HCT116 (cell line): ENCODE data around the gene VPS9D1. TPM values are rescaled to one million over a fixed set of nuclear protein-coding genes. Genes with fewer than 3 reads are reported as not detected.
"Not testable (repeated sequence)": the region's sequence is repeated elsewhere in the genome, so short reads cannot be mapped to it uniquely, and the experiment has no call there.

Experiments
- ATAC-seq: fragments of 200-7000 bp; cut with Tn5 transposase; 2 replicates; pipeline ENCODE4 v1.9.1; 2020; ENCODE audit warnings: mild to moderate bottlenecking, moderate library complexity
- BruUV-seq: library from RNA; stranded (reverse); fragments of 400-500 nt; replicated peaks from 2 replicates; lab custom pipeline; 2021; lab: Mats Ljungman, UMichigan
- CTCF ChIA-PET: fragments of 300-600 bp; sonication (Branson Sonifier 250); formaldehyde crosslinking; loops from one replicate; lab custom pipeline; 2021; ENCODE audit warnings: antibody characterized with exemption; lab: Charles Lee
- POLR2A ChIA-PET: fragments of 300-600, 350-600 bp; sonication (Branson Sonifier 250); formaldehyde crosslinking; loops from one replicate; lab custom pipeline; 2021; ENCODE audit warnings: antibody characterized with exemption; lab: Charles Lee
- RAD21 ChIA-PET, 2 experiments: fragments of 300-600 bp; sonication (Branson Sonifier 250); formaldehyde crosslinking; loops; one replicate each; lab custom pipeline; 2023; ENCODE audit warnings: low total read pairs in 2 of 2; ENCODE audit not compliant: uncharacterized antibody in 2 of 2, unreplicated experiment in 2 of 2, low non-redundant PET in 1 of 2; lab: Charles Lee
- DNase-seq: peaks from one replicate; pipeline ENCODE4 v3.0.0-alpha.2; 2010; ENCODE audit warnings: low read depth, low spot score
- H2AFZ ChIP-seq: fragments of 200-600 bp; shearing (Covaris generic), sonication (generic); 2 replicates; pipeline ENCODE4 v1.6.1; 2017; ENCODE audit warnings: low read depth, mixed run types, mixed read lengths, antibody characterized with exemption, low read length; ENCODE audit not compliant: poor library complexity, severe bottlenecking
- H3K27ac ChIP-seq: 2 replicates; pipeline ENCODE4 v1.5.1; 2012; ENCODE audit warnings: low read depth, low read length
- H3K27me3 ChIP-seq: fragments of 200-600 bp; sonication (generic); 2 replicates; pipeline ENCODE4 v1.6.1; 2016; ENCODE audit warnings: mixed run types, low read length, mixed read lengths; ENCODE audit not compliant: insufficient read depth
- H3K36me3 ChIP-seq, 2 experiments: fragments of 200-500 bp in 1 of 2; fragments of 200-600 bp in 1 of 2; sonication (Bioruptor generic) in 1 of 2; sonication (generic) in 1 of 2; 2 replicates each; pipeline versions ENCODE4 v1.5.1 to v1.6.1; 2014 to 2016; ENCODE audit warnings: low read length in 2 of 2, inconsistent platforms in 1 of 2, mixed read lengths in 1 of 2, mixed run types in 1 of 2; ENCODE audit not compliant: insufficient read depth in 2 of 2, control insufficient read depth in 1 of 2
- H3K4me1 ChIP-seq, 2 experiments: fragments of 200-600 bp in 1 of 2; sonication (generic) in 1 of 2; 2 replicates each; pipeline versions ENCODE4 v1.5.1 to v1.6.1; 2012 to 2017; ENCODE audit warnings: low read length in 2 of 2, inconsistent platforms in 1 of 2, mild to moderate bottlenecking in 1 of 2, mixed read lengths in 1 of 2, mixed run types in 1 of 2, moderate library complexity in 1 of 2; ENCODE audit not compliant: insufficient read depth in 2 of 2, control insufficient read depth in 1 of 2
- H3K4me2 ChIP-seq: fragments of 200-600 bp; sonication (generic); 2 replicates; pipeline ENCODE4 v1.6.1; 2017; ENCODE audit warnings: mixed run types, low read length, mixed read lengths
- H3K4me3 ChIP-seq, 2 experiments: fragments of 200-600 bp in 1 of 2; sonication (generic) in 1 of 2; replicated peaks in 1 of 2; 2 replicates each; pipeline ENCODE4 v1.5.1; 2011 to 2016; ENCODE audit warnings: low read length in 2 of 2, control low read depth in 1 of 2, low read depth in 1 of 2, mild to moderate bottlenecking in 1 of 2, mixed read lengths in 1 of 2, mixed run types in 1 of 2
- H3K79me2 ChIP-seq: fragments of 200-600 bp; sonication (generic); 2 replicates; pipeline ENCODE4 v1.6.1; 2017; ENCODE audit warnings: mild to moderate bottlenecking, mixed run types, low read length, moderate library complexity, mixed read lengths; ENCODE audit not compliant: insufficient read depth
- H3K9ac ChIP-seq: fragments of 200-600 bp; sonication (generic); 2 replicates; pipeline ENCODE4 v1.6.1; 2016; ENCODE audit warnings: low read length, mixed read lengths
- H3K9me2 ChIP-seq: fragments of 200-600 bp; sonication (generic), shearing (Covaris generic); 2 replicates; pipeline ENCODE4 v1.6.1; 2017; ENCODE audit warnings: mixed run types, mild to moderate bottlenecking, moderate library complexity; ENCODE audit not compliant: insufficient read depth
- H3K9me3 ChIP-seq, 2 experiments: fragments of 200-500 bp in 1 of 2; fragments of 200-600 bp in 1 of 2; sonication (Bioruptor generic) in 1 of 2; sonication (generic) in 1 of 2; 2 replicates each; pipeline ENCODE4 v1.6.1; 2014 to 2017; ENCODE audit warnings: low read length in 2 of 2, mixed read lengths in 2 of 2, inconsistent platforms in 1 of 2, low read depth in 1 of 2, mild to moderate bottlenecking in 1 of 2, mixed run types in 1 of 2, moderate library complexity in 1 of 2; ENCODE audit not compliant: control insufficient read depth in 1 of 2, insufficient read depth in 1 of 2
- H4K20me1 ChIP-seq: fragments of 200-600 bp; sonication (generic), shearing (Covaris generic); 2 replicates; pipeline ENCODE4 v1.6.1; 2017; ENCODE audit warnings: mixed run types, mild to moderate bottlenecking, moderate library complexity; ENCODE audit not compliant: insufficient read depth
- EGR1 ChIP-seq: IDR thresholded peaks from 2 replicates; pipeline ENCODE4 v1.6.1; 2012; ENCODE audit warnings: low read depth
- ELF1 ChIP-seq: IDR thresholded peaks from 2 replicates; pipeline ENCODE4 v1.6.1; 2012; ENCODE audit warnings: low read depth, borderline replicate concordance
- EZH2phosphoT487 ChIP-seq: fragments of 200-600 bp; IDR thresholded peaks from 2 replicates; pipeline ENCODE4 v1.6.1; 2018; ENCODE audit warnings: antibody characterized with exemption, borderline replicate concordance
- JUND ChIP-seq: IDR thresholded peaks from 2 replicates; pipeline ENCODE4 v1.6.1; 2012
- POLR2A ChIP-seq: IDR thresholded peaks from 2 replicates; pipeline ENCODE4 v1.7.0; 2011; ENCODE audit warnings: borderline replicate concordance; ENCODE audit not compliant: insufficient read depth, insufficient read length; ENCODE audit errors: extremely low read depth
- POLR2AphosphoS5 ChIP-seq: IDR thresholded peaks from 2 replicates; pipeline ENCODE4 v1.6.1; 2011; ENCODE audit warnings: mild to moderate bottlenecking, low read depth, low read length, moderate library complexity
- RAD21 ChIP-seq: IDR thresholded peaks from 2 replicates; pipeline ENCODE4 v1.6.1; 2012; ENCODE audit warnings: low read depth, mild to moderate bottlenecking
- SIN3A ChIP-seq: IDR thresholded peaks from 2 replicates; pipeline ENCODE4 v1.6.1; 2012; ENCODE audit warnings: low read depth
- SRF ChIP-seq: IDR thresholded peaks from 2 replicates; pipeline ENCODE4 v1.6.1; 2012; ENCODE audit warnings: low read depth
- YY1 ChIP-seq: IDR thresholded peaks from 2 replicates; pipeline ENCODE4 v1.6.1; 2011; ENCODE audit warnings: low read length, low read depth, moderate library complexity, mild to moderate bottlenecking; ENCODE audit not compliant: insufficient replicate concordance; ENCODE audit errors: extremely low read depth
- ZFX ChIP-seq: fragments of 450-650 bp; IDR thresholded peaks from 2 replicates; pipeline ENCODE4 v1.6.1; 2017
- intact Hi-C: fragments of 100-400 bp; cut with micrococcal nuclease; formaldehyde crosslinking; loops from 2 replicates; pipeline ENCODE4 v1.10.0; 2022
- total RNA-seq: library from RNA; stranded (reverse); gene quantifications from one replicate; pipeline ENCODE4 v1.2.1, GENCODE V29; 2021; ENCODE audit not compliant: unreplicated experiment

The VPS9D1 gene
- total RNA-seq, 1 experiment from 2014 or later: 4.2 TPM

DNA sequence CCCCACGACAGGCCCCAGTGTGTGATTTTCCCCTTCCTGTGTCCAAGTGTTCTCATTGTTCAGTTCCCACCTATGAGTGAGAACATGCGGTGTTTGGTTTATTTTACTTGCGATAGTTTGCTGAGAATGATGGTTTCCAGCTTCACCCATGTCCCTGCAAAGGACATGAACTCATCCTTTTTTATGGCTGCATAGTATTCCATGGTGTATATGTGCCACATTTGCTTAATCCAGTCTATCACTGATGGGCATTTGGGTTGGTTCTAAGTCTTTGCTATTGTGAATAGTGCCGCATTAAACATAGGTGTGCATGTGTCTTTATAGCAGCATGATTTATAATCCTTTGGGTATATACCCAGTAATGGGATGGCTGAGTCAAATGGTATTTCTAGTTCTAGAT, 49.1 kb downstream of the VPS9D1 start:
- not testable (repeated sequence) for ATAC-seq, BruUV-seq

DNA sequence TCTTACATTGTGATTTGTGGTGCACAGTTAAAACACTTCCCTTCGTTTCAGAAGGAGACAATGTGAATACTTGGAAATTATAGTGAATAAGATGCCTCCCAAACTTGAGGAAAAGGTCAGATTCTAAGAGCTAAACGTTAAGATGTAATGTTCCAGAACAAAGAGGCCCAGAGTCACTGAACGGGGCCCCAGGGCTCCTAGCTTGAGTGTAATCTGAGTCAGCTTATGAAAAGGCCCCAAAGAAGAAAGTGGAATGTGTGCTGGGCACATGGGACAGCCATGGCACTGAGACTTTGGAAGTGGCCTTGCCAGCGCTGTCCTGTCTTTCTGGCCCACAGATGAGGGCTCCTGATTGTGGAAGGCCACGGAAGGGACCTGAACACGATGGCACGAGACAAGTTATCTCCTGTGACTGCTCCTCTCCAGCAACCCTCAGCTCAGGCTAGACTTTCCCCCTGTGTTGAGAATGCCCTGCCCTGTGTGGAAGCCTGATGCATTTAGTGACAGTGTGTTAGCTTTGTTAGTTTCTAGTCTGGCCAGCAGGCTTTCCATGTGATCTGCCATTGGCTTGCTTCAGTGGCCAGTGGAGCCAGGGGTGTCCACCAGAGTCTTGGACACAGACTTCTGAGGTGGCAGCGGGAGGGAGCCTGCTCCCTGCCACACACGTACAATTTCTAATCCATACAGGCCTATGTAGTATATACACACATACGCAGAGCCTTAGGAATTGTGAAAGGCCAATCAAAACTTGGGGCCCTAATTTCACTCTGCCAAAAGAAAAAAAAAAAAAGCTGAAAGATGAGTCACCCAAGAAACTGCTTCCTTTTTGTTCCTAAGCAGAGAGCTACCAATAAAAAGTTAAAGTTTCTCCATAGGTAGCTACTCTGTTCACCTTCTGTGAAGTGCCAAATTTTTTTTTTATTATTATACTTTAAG, 49.9 kb downstream of the VPS9D1 start:
- RAD21 ChIA-PET: interaction anchor here in 1 of 2 experiments (0.6 kb wide), 1 partner anchor 37 kb away, joined by 3 read pairs; no protein-coding TSS in a partner anchor
- H3K9me3 ChIP-seq: peaks cover 1 to 5% of the 10 kb centered on the region in 2 experiments; a peak in 1 of 4 replicates
- no peak overlapping the region for H3K4me2 ChIP-seq
- H3K79me2 ChIP-seq: no peaks in the 10 kb centered on the region
- CTCF ChIA-PET: no interaction called here
- peaks cover 0 to 5% of the 10 kb centered on the region in 2 experiments; a peak in 1 of 4 replicates for H3K4me1 ChIP-seq
- POLR2A ChIA-PET: interaction anchor here (0.6 to 0.8 kb wide), 2 partner anchors 9 to 111 kb away, joined by 3 read pairs; no protein-coding TSS in a partner anchor
- peak overlapping the region; percentile 14; the same call in 1 of the 2 replicates for H3K27ac ChIP-seq
- H2AFZ ChIP-seq: no peak overlapping the region
- no peak overlapping the region for H3K4me3 ChIP-seq
- no peaks in the 10 kb centered on the region for H3K27me3 ChIP-seq
- H4K20me1 ChIP-seq: no peaks in the 10 kb centered on the region
- TF ChIP-seq EZH2phosphoT487 (no peak), YY1 (no peak), RAD21 (no peak), SRF (no peak), ELF1 (no peak), SIN3A (no peak), EGR1 (no peak), JUND (no peak), ZFX (no peak), POLR2A (no peak), POLR2AphosphoS5 (no peak)
- H3K9me2 ChIP-seq: no peaks in the 10 kb centered on the region
- BruUV-seq: TSS peak; percentile 15
- ATAC-seq (no peak; the same call in 1 of the 2 replicates), DNase-seq (no peak)
- intact Hi-C loops: no loop called here
- H3K36me3 ChIP-seq: no peaks in the 10 kb centered on the region
- H3K9ac ChIP-seq: no peak overlapping the region

More for the DNA sequence above, 49.1 kb downstream of the VPS9D1 start:
- H3K27ac ChIP-seq, DNase-seq, H3K79me2 ChIP-seq, H3K9me2 ChIP-seq, H3K36me3 ChIP-seq, H3K4me2 ChIP-seq, intact Hi-C loops, H3K27me3 ChIP-seq, H3K4me1 ChIP-seq, CTCF ChIA-PET, POLR2A ChIA-PET, H3K4me3 ChIP-seq, H4K20me1 ChIP-seq, H2AFZ ChIP-seq, H3K9ac ChIP-seq, H3K9me3 ChIP-seq: not testable (repeated sequence)
- RAD21 ChIA-PET: interaction anchor here in 1 of 2 experiments (0.6 kb wide), 1 partner anchor 38 kb away, joined by 3 read pairs; no protein-coding TSS in a partner anchor
